Tongue (tissue), 2 donors: ENCODE results near the gene MED20. TPM values are rescaled to one million over a fixed set of nuclear protein-coding genes. Genes with fewer than 3 reads are reported as not detected.

ENCODE experiments used
- DNase-seq: peaks from one replicate; pipeline ENCODE4 v3.0.0-alpha.2; 2015
- total RNA-seq: library from RNA; depleted of rRNA; stranded (reverse); fragments of >200 nt; gene quantifications from one replicate; pipeline ENCODE4 v1.2.3, GENCODE V29; 2014

MED20 gene
- total RNA-seq, 1 donor from 2014 or later = 26.6 TPM

DNA sequence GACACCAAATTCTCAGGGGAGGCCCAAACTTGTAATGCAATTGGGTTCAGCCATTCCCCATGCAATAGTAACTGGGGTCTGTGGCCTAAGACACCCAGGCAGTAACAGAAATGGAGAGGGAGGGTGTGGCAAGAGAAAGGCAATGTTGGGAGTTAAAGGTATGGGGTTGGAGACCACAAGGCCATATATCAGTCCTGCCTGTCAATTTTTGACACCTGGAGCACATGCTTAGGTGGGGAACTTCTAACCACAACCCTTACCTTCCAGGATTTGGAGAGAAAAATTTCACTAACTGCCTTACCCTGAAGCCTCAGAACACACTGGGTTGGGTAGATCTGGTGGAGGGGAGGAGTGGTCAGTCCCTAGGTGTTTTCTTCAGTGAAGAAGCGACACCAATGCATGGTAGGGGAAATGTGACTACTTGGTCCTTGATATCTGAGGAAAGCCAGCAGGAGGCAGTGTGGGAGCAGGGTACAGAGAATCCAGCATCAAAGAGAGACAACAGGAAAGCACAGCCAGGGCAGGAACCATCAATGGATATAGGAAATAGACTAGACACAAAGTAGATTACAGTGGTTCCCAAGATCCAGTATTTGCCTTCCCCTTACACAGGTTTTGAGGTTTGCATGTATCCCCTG lies 18.9 kb downstream of the MED20 start:
- peak; percentile 21 for DNase-seq

DNA sequence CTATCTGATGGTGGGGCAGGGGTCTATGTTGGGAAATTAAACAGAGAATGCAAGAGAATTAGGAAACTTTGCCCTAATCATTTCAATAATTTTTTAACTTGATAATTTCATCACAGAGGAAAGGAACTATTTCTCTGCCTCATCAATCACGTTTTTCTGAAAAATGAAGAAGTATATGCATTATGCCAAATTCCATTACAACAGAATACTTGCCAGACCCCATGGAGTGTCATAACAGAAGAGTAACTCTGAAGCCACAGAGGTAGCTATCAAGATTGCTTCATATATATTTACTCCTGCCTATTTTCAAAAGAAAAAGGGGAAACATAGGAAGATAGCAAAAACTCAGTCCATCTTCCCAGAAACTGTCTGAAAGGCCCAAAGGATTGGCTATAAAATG lies 20.1 kb downstream of the MED20 start:
- no peak for DNase-seq

DNA sequence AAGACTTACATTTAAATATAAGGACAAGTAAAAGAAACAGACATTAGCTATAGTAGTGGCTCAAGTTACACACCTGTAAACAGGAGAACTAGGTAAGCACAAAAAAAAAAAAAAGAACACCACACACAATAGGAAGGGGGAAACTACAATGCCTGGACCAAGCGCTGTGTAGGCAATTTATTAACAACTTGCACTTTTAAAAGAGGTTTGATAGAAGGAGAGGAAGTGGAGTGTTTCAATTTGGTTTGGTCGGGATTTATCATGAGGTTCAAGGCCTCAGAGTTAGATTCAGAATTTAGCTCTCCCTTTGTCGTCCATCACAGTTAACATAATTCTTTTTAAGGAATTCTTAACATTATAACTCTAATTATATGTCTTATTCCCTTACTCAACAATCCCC lies 24.7 kb downstream of the MED20 start:
- no peak for DNase-seq

- peak; percentile 96 for DNase-seq
Observed at GRCh38 chr6:41895300-41896233, 25.4 kb downstream of the MED20 start, which contains the start of gene USP49. USP49 (minus strand) TSS chr6:41895375; CDS start chr6:41806983, 88,392 bp downstream.

DNA sequence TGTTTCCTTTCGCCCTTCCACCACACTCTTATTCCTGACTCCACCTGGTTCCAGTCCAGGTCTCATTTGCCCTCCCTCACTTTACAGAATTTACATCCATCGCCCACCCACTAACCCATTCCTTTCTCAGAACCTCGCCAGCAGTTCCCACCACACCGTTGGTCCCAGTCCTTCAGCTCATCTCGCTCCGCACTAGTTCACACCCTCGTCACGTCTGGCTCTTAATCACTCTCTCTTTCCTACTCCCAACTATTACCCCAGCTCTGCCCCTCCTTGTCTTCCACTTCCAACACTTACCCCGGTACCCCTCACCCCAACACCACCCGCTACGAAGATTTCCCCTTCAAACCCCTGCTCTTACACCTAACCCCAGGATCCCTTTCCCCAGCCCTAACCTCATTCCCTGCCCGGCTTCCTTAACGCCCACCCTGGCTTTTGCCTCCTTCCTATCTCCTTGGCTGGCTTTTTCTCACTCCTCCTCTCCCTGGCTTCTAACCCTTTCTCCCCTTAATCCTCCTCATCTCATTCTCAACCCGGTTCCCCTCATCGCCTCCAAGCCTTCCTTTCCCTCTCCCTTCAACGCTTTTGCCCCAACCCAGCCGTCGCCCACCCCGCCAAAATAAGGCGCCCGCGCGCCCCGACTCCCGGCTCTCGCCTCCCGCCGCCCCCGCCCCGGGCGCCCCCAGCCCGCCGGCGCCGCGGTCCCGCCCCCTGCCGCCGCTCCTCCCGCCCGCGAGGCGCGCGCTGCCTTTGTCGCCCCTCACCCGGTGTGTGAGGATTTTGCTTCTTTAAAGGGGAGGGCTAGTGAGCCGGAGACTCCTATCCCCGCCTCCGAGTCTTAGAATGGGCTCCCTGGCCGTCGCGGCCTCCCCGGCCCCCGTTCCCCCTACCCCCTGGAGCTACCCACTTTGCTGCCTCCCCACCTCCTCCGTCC lies 26.3 kb downstream of the MED20 start:
- peak; percentile 20 for DNase-seq

DNA sequence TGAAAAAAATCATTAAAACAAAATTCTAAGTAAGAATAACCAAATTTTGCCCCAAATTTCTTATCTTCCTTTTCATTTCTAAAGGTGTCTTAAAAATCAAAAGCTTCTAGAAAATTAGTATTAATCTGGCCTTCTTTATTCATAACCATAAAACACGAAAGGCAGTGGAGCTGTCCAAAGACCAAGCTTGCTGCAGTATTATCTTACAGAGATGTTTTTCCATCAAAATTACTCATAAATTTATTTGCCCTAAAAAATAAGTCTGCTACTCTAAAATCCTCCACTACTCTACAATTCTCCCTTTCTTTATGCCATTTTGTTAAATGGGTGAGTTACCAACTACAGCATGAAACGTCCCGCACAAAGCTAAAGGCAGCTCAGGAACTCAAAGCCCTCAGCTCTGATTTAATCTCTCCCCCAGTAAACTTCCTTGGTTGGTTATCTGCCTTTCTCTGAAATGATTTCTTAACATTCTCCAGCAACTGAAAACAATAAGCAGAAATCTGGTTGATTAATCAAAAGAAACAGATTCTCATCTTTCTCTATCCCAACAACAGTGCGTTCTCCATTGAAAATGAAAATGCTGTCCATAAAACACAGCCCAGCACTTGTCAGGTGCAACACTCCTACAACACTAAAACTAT lies 27.9 kb downstream of the MED20 start:
- no peak for DNase-seq

DNA sequence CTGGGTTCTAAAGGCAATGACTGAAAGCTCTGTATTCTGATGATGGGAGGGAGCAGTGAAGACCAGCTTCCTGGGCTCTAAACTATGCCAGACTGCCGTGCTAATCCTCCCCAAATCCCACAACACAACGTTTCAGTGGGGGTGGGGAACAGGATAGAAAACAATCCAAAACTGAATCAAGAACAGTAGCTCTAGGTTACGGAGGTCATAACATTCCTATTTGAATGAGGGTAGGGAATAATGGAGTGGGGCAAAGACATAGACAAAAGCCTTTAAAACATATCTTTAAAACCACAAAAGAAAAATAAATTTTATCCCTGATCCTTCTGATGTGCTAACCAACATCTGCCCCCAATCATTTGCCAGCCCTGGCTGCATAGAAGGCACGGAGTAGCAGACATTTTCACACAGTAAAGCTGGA lies 33.6 kb downstream of the MED20 start:
- no peak for DNase-seq

- no peak for DNase-seq
Observed at GRCh38 chr6:41885930-41886329, 35.0 kb downstream of the MED20 start.

DNA sequence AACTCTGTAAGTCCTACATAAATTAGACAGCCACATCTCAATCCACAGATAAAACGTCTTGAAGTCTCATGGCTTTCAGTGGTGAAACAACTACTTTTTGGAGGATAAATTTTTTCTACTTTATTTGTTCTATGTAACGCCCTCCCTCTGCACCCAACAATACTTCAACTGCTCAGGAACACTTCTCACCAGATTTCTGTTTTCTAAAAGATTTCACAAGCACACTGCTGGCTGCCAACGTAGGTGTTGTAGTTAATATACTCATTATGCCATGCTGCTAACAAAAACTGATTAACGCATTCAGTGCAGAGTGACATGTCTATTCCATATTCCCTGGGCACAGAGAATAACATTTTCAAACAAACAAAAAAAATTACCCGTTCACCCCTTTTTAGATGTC lies 36.0 kb downstream of the MED20 start:
- no peak for DNase-seq

DNA sequence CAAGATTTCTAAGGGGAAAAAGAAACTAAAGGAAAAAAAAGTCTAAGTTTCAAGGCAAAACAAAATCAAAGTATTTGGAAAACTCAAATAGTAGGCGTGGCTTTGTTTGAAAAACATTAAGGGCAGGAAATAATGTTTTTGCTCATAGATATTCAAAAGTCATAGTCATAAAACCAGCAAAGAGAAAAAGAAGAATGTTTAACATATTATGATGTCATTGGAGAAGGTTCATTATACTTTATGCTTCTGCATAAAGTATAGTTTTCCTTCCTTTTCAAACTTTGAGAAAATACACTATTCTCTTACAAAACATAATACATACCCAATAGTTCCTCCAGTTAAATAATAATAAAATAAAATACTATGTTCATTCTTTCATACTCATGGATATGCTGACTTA lies 39.4 kb downstream of the MED20 start:
- DNase-seq = no peak

DNA sequence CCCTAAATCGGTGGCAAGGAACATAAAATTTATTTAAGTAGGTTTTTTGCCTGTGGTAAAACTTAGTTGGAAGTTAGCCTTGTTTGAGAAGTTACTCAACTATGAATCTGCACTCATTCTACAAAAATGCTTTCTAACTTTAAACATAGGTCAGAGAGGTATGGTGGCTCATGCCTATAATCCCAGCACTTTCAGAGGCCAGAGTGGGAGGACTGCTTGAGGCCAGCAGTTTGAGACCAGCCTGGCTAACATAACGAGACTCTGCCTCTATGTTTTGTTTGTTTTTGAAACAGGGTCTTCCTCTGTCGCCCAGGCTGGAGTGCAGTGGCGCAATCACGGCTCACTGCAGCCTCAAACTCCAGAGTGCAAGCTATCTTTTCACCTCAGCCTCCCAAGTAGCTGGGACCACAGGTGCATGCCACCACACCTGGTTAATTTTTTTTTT lies 42.0 kb downstream of the MED20 start:
- DNase-seq = no peak

DNA sequence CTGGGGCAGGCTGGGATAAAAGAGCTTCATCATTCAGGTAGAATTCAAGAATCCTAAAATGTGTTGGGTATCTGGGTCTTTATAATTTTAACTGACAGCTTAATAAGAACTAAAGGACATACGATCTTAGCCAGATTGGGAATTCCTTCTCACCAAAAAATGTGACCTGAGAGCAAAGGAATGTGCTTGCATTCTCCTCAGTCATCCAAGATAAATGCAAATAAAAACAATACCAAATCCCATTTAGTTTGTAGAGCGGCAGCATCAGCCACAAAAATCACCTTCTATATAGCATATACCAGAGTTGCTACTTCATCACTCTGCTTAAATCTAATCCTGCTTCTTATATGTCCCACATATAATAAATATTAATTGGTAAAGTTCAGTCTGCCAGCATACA lies 42.7 kb downstream of the MED20 start:
- DNase-seq = no peak

GRCh38 chr6:41877051-41877680 lies 43.8 kb downstream of the MED20 start:
- no peak for DNase-seq

GRCh38 chr6:41874741-41875140 lies 46.2 kb downstream of the MED20 start:
- no peak for DNase-seq

DNA sequence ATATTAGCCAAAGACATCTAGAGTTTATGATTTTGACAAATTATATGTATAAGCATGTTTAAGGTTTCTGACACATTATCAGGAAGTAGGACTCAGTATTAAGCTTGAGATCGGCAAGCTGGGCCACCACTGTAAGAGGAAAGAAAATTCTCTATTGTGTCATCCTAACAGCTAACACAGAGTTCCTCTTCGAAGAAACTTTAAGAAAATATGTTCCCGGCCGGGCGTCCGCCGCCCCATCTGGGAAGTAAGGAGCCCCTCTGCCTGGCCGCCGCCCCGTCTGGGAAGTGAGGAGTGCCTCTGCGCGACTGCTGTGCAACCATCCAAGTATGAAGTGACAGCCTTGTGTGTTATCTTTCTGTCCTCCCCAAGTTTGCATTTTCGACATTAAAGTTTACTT lies 48.8 kb downstream of the MED20 start:
- DNase-seq = no peak

DNA sequence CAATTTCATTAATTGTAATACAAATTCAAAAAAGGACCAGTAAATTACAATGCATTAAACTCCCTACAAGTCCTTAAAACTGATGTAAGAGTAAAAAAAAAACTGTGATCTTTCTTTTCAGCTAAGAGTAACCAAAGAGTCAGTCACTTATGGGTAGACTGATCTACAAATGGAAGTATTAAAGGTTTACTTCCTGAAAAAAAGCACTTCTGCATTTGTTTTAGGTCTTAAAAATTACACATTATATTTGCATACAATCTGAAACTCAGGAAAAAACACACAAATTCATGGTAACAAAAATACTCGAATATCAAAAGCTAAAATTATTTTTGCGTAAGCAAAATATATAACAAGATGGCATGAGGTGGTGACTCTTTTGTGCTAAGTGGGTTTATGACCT lies 49.2 kb downstream of the MED20 start:
- no peak for DNase-seq

- no peak for DNase-seq
Observed at GRCh38 chr6:41859356-41859755, 61.6 kb downstream of the MED20 start.

DNA sequence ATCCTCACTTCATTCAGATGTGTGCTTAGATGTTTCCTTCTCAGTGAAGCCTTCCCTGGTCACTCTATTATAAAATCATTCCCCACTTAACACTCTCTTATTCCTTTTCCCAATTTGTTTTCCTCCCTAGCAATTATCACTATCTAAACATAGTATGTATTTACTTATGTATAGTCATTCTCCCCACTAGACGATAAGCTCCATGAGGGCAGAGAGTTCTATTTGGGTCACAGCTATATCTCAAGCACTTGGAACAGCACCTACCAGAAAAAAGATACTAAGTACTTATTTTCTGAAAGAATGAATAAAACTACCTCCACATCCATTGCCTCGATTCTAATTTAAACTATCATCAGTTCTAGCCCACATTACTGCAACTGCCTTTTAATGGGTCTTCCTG lies 62.2 kb downstream of the MED20 start:
- no peak for DNase-seq
